ENCODE results near the gene PAMR1. TPM values are rescaled to one million over a fixed set of nuclear protein-coding genes. Genes with fewer than 3 reads are reported as not detected.
A peak's percentile ranks its signal among the peaks of the same experiment; 100 is the strongest.

Gene PAMR1
- total and polyA plus RNA-seq, 9 donors: 0.25 to 25.8 (median 3.6) TPM

- intact Hi-C loops (cut with DNase I): no loop called here
- WGBS, 3 donors: 83 to 87% (median 86%) methylated on average over 4 of the region's 4 CpGs
Measured at GRCh38 chr11:35543481-35543880, 18.1 kb upstream of the PAMR1 start.

GRCh38 chr11:35541621-35542375 is 16.4 kb upstream of the PAMR1 start:
- 4 to 6% (median 5%) methylated on average over 4 of the region's 4 CpGs for WGBS, 3 donors
- no peak for TF ChIP-seq CTCF (IDR thresholded peaks at IDR 0.05)
- no peak for TF ChIP-seq EP300 (IDR thresholded peaks at IDR 0.05)
- no peak for TF ChIP-seq POLR2A (IDR thresholded peaks at IDR 0.05)
- no peaks in the 10 kb centered on the region for H3K9me3 ChIP-seq
- peak in 1 of 5 donors; percentile 36 for DNase-seq
- no peaks in the 10 kb centered on the region for H3K4me1 ChIP-seq (ENCODE audit: insufficient read depth)
- no peak overlapping the region for H3K27ac ChIP-seq
- H3K27me3 ChIP-seq: no peaks in the 10 kb centered on the region
- H3K36me3 ChIP-seq: no peaks in the 10 kb centered on the region
- intact Hi-C loops (cut with DNase I): no loop called here
- H3K4me3 ChIP-seq: no peak overlapping the region

More at GRCh38 chr11:35543481-35543880, 18.1 kb upstream of the PAMR1 start:
- no peaks in the 10 kb centered on the region for H3K27me3 ChIP-seq
- H3K9me3 ChIP-seq: no peaks in the 10 kb centered on the region
- no peaks in the 10 kb centered on the region for H3K4me1 ChIP-seq (ENCODE audit: insufficient read depth)
- no peaks in the 10 kb centered on the region for H3K36me3 ChIP-seq
- H3K27ac ChIP-seq: no peak overlapping the region
- H3K4me3 ChIP-seq: no peak overlapping the region
- DNase-seq: no peak
- no peak for TF ChIP-seq CTCF (IDR thresholded peaks at IDR 0.05)
- no peak for TF ChIP-seq POLR2A (IDR thresholded peaks at IDR 0.05)
- TF ChIP-seq EP300 (IDR thresholded peaks at IDR 0.05): no peak

DNA sequence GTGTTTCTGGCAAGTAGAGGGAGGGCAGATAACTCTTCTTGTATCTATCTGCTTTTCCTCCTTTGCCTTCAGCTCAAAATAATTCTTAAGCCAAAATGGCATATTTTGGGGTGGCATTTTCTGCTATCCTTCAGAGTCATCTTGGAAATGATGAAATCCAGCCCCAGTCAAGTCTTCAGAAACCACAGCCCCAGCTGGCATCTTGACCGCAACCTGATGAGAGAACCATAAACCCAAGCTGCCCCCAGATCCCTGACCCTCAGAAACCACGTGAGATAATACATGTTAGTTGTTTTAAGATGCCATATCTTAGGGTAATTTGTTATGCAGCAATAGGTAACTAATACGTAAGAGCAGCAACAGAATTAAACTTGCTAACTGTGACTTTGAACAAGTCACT is 15.1 kb upstream of the PAMR1 start:
- Histone ChIP-seq H3K9me3 (no peaks in the 10 kb centered on the region), H3K4me3 (no peak overlapping the region), H3K27me3 (no peaks in the 10 kb centered on the region), H3K4me1 (ENCODE audit: insufficient read depth) (no peaks in the 10 kb centered on the region), H3K36me3 (no peaks in the 10 kb centered on the region), H3K27ac (no peak overlapping the region)
- DNase-seq: no peak
- intact Hi-C loops (cut with DNase I): no loop called here
- TF ChIP-seq EP300 (IDR thresholded peaks at IDR 0.05): no peak
- TF ChIP-seq CTCF (IDR thresholded peaks at IDR 0.05): no peak
- TF ChIP-seq POLR2A (IDR thresholded peaks at IDR 0.05): no peak
- WGBS, 3 donors: 71 to 90% (median 87%) methylated on average over 3 of the region's 3 CpGs

DNA sequence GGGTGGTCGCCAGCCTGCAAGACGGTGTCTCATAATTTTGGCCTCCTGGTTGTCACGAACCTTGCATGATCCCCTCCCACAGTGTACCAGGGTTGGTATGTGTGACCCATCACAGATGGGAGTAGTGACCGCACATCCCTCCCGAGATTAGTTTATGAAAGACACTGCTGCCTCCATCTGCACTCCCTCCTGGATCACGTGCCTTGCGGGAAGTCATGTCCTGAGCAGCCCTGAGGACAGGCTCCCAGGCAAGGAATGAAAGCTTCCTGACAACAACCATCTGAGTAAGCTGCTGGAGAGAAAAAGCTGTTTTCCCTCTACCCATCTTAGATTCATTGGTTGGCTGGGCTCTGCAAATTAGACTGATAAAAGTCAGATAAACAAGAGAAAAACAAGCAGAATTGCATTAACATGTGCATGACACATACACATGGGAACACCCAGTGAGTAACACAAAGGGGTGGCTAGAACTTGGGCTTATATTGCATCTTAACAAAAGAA is 14.4 kb upstream of the PAMR1 start:
- Histone ChIP-seq H3K4me3 (no peak overlapping the region), H3K27me3 (no peaks in the 10 kb centered on the region), H3K36me3 (no peaks in the 10 kb centered on the region), H3K4me1 (ENCODE audit: insufficient read depth) (no peaks in the 10 kb centered on the region), H3K9me3 (no peaks in the 10 kb centered on the region), H3K27ac (no peak overlapping the region)
- intact Hi-C loops (cut with DNase I): no loop called here
- TF ChIP-seq EP300 (IDR thresholded peaks at IDR 0.05) (no peak), POLR2A (IDR thresholded peaks at IDR 0.05) (no peak), CTCF (IDR thresholded peaks at IDR 0.05) (no peak)
- DNase-seq: peak in 4 of 5 donors; percentile 9 to 57 (median 30)
- WGBS, 3 donors: 11 to 14% (median 11%) methylated on average over 7 of the region's 7 CpGs

Measured in ovary (tissue), 9 donors.